ENCODE data around the gene OCRL. TPM values are rescaled to one million over a fixed set of nuclear protein-coding genes. Genes with fewer than 3 reads are reported as not detected.

The OCRL gene
- total RNA-seq, 1 experiment from 2014 or later, result 25.4 TPM

- no TSS peak for BruUV-seq (replicated peaks)
- DNase-seq (ENCODE audit: low spot score), result no peak
Measured at GRCh38 chrX:129596077-129596476, 56.0 kb downstream of the OCRL start.

GRCh38 chrX:129597905-129598304 lies 57.8 kb downstream of the OCRL start:
- ChIA-PET CTCF (no interaction called here), POLR2A (ENCODE audit: low non-redundant PET) (no interaction called here)
- Histone ChIP-seq H3K36me3 (ENCODE audit: insufficient read depth, low read length, poor library complexity, severe bottlenecking) (no peaks in the 10 kb centered on the region), H3K4me3 (ENCODE audit: low read depth, low read length, poor library complexity, severe bottlenecking) (no peak overlapping the region), H3K27me3 (replicated peaks; ENCODE audit: insufficient read depth, low read depth, low read length, poor library complexity) (no peaks in the 10 kb centered on the region), H3K4me1 (ENCODE audit: insufficient read depth, low read length, poor library complexity, severe bottlenecking) (peaks cover 6% of the 10 kb centered on the region), H3K9me3 (ENCODE audit: low read depth, low read length, poor library complexity, severe bottlenecking) (no peaks in the 10 kb centered on the region), H3K27ac (ENCODE audit: low read depth, low read length, poor library complexity, severe bottlenecking) (no peak overlapping the region)
- no TSS peak for BruUV-seq (replicated peaks)
- intact Hi-C loops (cut with micrococcal nuclease; ENCODE audit: unreplicated experiment), result no loop called here
- no peak for TF ChIP-seq CTCF (conservative IDR thresholded peaks at IDR 0.05; ENCODE audit: low read depth, low read length)
- no peak for TF ChIP-seq EZH2 (IDR thresholded peaks at IDR 0.05; ENCODE audit: borderline replicate concordance, low read depth, low read length, poor library complexity, severe bottlenecking)
- DNase-seq (ENCODE audit: low spot score), result no peak

More at GRCh38 chrX:129596077-129596476, 56.0 kb downstream of the OCRL start:
- no peak overlapping the region for H3K4me3 ChIP-seq (ENCODE audit: low read depth, low read length, poor library complexity, severe bottlenecking)
- H3K4me1 ChIP-seq (ENCODE audit: insufficient read depth, low read length, poor library complexity, severe bottlenecking), result peaks cover 11% of the 10 kb centered on the region
- TF ChIP-seq CTCF (conservative IDR thresholded peaks at IDR 0.05; ENCODE audit: low read depth, low read length), result no peak
- no peak for TF ChIP-seq EZH2 (IDR thresholded peaks at IDR 0.05; ENCODE audit: borderline replicate concordance, low read depth, low read length, poor library complexity, severe bottlenecking)
- no peaks in the 10 kb centered on the region for H3K36me3 ChIP-seq (ENCODE audit: insufficient read depth, low read length, poor library complexity, severe bottlenecking)
- no peaks in the 10 kb centered on the region for H3K9me3 ChIP-seq (ENCODE audit: low read depth, low read length, poor library complexity, severe bottlenecking)
- H3K27ac ChIP-seq (ENCODE audit: low read depth, low read length, poor library complexity, severe bottlenecking), result no peak overlapping the region
- H3K27me3 ChIP-seq (replicated peaks; ENCODE audit: insufficient read depth, low read depth, low read length, poor library complexity), result no peaks in the 10 kb centered on the region
- CTCF ChIA-PET, result no interaction called here
- intact Hi-C loops (cut with micrococcal nuclease; ENCODE audit: unreplicated experiment), result no loop called here
- POLR2A ChIA-PET (ENCODE audit: low non-redundant PET), result no interaction called here

DNA sequence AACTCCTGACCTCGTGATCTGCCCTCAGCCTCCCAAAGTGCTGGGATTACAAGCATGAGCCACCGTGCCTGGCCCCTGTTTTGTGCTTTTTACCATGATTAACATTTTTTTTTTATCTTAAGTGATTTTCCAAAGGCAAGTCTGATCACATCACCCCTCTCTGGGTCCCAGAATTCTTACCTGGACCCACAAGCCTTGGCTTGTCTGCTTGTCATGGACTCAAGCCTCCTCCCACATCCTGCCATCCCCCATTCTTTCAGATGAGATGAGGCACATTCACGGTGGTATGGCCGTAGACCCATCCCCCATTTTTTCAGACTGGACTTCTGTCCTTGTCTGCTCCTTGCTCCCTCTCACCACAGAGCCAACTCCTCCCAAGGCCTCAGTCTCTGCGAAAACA lies 59.4 kb downstream of the OCRL start:
- no TSS peak for BruUV-seq (replicated peaks)
- TF ChIP-seq EZH2 (IDR thresholded peaks at IDR 0.05; ENCODE audit: borderline replicate concordance, low read depth, low read length, poor library complexity, severe bottlenecking), result no peak
- TF ChIP-seq CTCF (conservative IDR thresholded peaks at IDR 0.05; ENCODE audit: low read depth, low read length), result no peak
- intact Hi-C loops (cut with micrococcal nuclease; ENCODE audit: unreplicated experiment), result no loop called here

More for the DNA sequence above, 59.4 kb downstream of the OCRL start:
- no peaks in the 10 kb centered on the region for H3K4me1 ChIP-seq (ENCODE audit: insufficient read depth, low read length, poor library complexity, severe bottlenecking)
- H3K36me3 ChIP-seq (ENCODE audit: insufficient read depth, low read length, poor library complexity, severe bottlenecking), result no peaks in the 10 kb centered on the region
- H3K27ac ChIP-seq (ENCODE audit: low read depth, low read length, poor library complexity, severe bottlenecking), result no peak overlapping the region
- H3K27me3 ChIP-seq (replicated peaks; ENCODE audit: insufficient read depth, low read depth, low read length, poor library complexity), result no peaks in the 10 kb centered on the region
- H3K9me3 ChIP-seq (ENCODE audit: low read depth, low read length, poor library complexity, severe bottlenecking), result no peaks in the 10 kb centered on the region
- CTCF ChIA-PET, result no interaction called here
- DNase-seq (ENCODE audit: low spot score), result no peak
- H3K4me3 ChIP-seq (ENCODE audit: low read depth, low read length, poor library complexity, severe bottlenecking), result no peak overlapping the region
- POLR2A ChIA-PET (ENCODE audit: low non-redundant PET), result no interaction called here
